ENCODE data around the gene IKZF5. TPM values are rescaled to one million over a fixed set of nuclear protein-coding genes. Genes with fewer than 3 reads are reported as not detected.

The IKZF5 gene
- total and polyA plus RNA-seq, 2 experiments from 2014 or later: 6.9 to 10.5 TPM

GRCh38 chr10:122995936-122996335 is 12.7 kb downstream of the IKZF5 start:
- Mint-ChIP-seq H3K27me3 (ENCODE audit: insufficient read depth, low read depth, poor library complexity) (no peaks in the 10 kb centered on the region), H3K4me3 (no peak overlapping the region), H3K36me3 (ENCODE audit: low read depth) (peaks cover 15% of the 10 kb centered on the region), H3K27ac (no peak overlapping the region), H3K4me1 (peaks cover 9% of the 10 kb centered on the region; the same call in 2 of the 3 replicates), H3K9me3 (no peaks in the 10 kb centered on the region)
- Histone ChIP-seq H3K4me2 (no peak overlapping the region), H3K4me1 (ENCODE audit: insufficient read depth) (no peaks in the 10 kb centered on the region), H3K79me2 (replicated peaks; ENCODE audit: insufficient read depth) (peaks cover 21% of the 10 kb centered on the region), H2AFZ (no peak overlapping the region), H3K27me3 (ENCODE audit: insufficient read depth) (no peaks in the 10 kb centered on the region), H4K20me1 (replicated peaks; ENCODE audit: insufficient read depth) (peaks cover 19% of the 10 kb centered on the region), H3K36me3 (ENCODE audit: insufficient read depth) (peaks cover 3% of the 10 kb centered on the region; the same call in 1 of the 2 replicates), H3K27ac (ENCODE audit: low read depth) (no peak overlapping the region), H3F3A (replicated peaks; ENCODE audit: low read depth) (no peaks in the 10 kb centered on the region), H3K4me3 (no peak overlapping the region), H3K9me2 (ENCODE audit: insufficient read depth) (no peaks in the 10 kb centered on the region)
- TF ChIP-seq ETS1 (IDR thresholded peaks at IDR 0.05): no peak
- TF ChIP-seq STAT1 (IDR thresholded peaks at IDR 0.05; ENCODE audit: unreplicated experiment): no peak
- no peak for TF ChIP-seq ZNF331 (CRISPR knock-in tag; IDR thresholded peaks at IDR 0.05; ENCODE audit: low read depth)
- TF ChIP-seq NANOG (IDR thresholded peaks at IDR 0.05; ENCODE audit: borderline replicate concordance): no peak
- TF ChIP-seq POLR2AphosphoS5 (IDR thresholded peaks at IDR 0.05; ENCODE audit: low read depth): no peak
- no peak for TF ChIP-seq CREB1 (CRISPR knock-in tag; IDR thresholded peaks at IDR 0.05; ENCODE audit: low read depth)
- TF ChIP-seq CTCF (conservative IDR thresholded peaks at IDR 0.05; ENCODE audit: low read depth in 2 of 2): no peak
- no peak for TF ChIP-seq ZNF462 (CRISPR knock-in tag; IDR thresholded peaks at IDR 0.05)
- no peak for TF ChIP-seq EZH2 (IDR thresholded peaks at IDR 0.05; ENCODE audit: low read depth, unreplicated experiment)
- no peak for TF ChIP-seq REST (IDR thresholded peaks at IDR 0.05; ENCODE audit: unreplicated experiment)
- TF ChIP-seq EZH2phosphoT487 (IDR thresholded peaks at IDR 0.05; ENCODE audit: unreplicated experiment): no peak
- TF ChIP-seq ZNF114 (CRISPR knock-in tag; IDR thresholded peaks at IDR 0.05): no peak
- TF ChIP-seq JUNB (IDR thresholded peaks at IDR 0.05; ENCODE audit: unreplicated experiment): no peak
- no peak for DNase-seq (ENCODE audit: low spot score)
- no peak for ATAC-seq

Data from GM23338 (cell line).